HTERT RPE-1 (cell line): Measurements from ENCODE around the gene RBP2.
"Not testable (repeated sequence)": the region's sequence is repeated elsewhere in the genome, so short reads cannot be mapped to it uniquely, and the experiment has no call there.

Experiments
- in situ Hi-C: fragments of 300-500 bp; cut with MboI; formaldehyde crosslinking; loops from 4 replicates; pipeline ENCODE4 v1.14.3; 2020; ENCODE audit warnings: low sequenced_read_pairs

The RBP2 gene

DNA sequence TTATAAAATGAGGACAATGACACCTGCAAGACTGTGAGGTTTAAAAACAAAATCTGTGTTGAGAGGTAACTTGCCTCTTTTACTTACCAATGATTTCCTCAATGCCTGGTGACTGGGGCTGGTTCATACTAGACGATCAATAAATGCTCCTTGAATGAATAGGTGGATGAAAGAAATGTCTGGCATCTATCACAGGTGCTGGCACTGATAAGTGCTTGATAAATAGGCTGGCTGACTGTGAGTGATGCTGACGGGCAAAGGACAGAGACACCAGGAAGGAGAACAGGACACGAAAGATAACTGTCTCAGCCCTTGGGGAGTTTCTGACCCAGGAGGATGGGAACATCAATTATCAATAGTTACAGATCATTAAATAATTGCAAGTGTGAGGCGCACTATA lies 31.9 kb downstream of the RBP2 start:
- in situ Hi-C loops: no loop called here

DNA sequence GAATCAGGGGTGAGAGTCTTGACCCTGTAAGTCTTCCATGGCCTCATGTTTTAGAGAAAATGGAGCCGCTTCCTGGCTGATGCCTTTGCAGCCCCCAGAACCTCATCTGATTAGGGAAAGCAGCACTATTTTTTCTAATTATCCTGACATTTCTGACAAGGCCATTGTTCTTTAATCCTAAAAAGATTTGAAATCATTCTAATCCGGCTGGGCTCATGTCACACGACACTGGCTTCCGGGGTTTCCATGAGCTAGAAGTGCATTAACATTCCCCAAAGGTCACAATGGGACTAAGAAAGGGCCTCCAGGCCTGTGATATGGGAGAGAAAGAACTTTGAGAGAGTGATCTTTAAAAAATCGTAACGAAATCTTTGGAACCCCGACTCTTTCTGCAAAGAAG lies 33.1 kb downstream of the RBP2 start:
- in situ Hi-C loops: no loop called here

DNA sequence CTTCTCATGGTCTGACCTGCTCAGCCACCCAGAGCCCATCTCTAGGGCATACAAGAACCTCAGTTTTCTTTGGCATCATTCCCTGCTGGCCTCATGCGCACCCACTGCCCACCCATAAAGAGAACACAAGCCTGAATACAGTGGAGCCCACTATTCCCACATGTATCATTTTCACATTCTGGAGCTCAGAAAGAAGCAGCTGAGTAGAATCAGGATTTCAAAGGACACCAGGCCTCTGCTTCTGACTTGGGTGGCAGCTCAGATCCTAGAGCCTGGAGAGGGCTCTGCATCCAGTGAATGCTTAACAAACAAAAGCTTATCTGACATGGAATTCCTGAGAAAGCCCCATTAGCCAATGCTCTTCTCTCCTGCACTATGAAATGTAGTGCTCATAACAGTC lies 34.7 kb downstream of the RBP2 start:
- in situ Hi-C loops: no loop called here

DNA sequence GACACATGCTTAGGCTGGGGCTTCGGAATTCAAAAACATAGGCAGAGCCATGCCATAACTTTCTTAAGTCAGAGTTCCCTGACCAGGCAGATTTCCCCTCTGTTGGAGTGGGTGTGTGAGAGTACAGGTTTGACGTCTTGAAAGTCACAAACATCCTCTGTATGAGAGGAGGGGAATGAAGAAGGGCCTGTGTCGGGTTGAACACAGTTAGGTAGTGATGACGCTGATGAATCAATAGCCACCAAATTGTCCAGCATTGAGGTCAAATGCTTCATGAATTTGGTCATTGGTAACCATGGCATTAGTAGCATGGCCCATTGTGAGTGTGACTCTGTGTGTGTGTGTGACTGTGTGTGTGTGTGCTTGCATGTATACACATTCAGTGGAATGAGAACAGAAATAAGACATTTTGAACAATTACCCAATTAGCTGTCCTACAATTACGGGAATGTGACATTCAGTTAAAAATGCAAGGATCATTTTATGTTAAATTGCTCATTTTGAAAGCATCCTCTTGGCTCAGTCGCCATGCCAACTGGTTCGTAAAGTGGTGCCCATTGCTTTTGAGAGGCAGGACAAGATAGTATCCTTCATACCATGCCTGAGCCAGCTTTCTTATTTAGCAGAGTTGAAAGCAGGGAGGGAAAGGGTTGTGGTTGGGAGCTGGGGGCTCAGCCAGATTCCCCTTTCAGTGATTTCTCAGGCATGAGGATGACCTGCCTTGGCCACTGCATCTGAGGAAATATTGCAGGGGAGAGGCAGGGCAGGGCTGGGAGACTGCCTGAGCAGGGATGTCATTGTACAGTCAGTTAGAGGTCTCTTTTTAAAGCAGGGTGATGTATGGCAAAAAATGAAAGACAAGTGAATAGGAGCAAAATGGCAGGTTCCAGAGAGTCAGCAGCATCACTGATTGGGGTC lies 35.4 kb downstream of the RBP2 start:
- in situ Hi-C loops: no loop called here

DNA sequence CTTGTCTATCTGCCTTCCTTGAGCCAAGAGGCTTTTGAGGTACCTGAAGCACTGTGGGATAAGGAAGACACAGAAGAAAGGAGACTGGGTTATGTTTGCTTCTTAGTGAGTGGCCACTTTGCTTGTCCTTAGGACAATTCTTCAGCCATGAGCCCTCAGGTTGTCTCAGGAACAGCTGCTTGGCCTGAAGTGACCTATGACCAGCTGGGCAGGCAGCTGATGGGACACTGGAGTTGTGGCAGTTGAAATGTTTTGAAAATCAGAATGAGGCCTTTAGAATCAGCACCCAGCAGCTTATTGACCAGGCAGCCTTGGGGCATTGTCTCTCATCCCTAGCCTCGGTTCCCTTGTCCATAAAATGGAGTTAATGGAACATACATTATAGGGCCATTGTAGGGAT lies 37.0 kb downstream of the RBP2 start:
- in situ Hi-C loops: no loop called here

DNA sequence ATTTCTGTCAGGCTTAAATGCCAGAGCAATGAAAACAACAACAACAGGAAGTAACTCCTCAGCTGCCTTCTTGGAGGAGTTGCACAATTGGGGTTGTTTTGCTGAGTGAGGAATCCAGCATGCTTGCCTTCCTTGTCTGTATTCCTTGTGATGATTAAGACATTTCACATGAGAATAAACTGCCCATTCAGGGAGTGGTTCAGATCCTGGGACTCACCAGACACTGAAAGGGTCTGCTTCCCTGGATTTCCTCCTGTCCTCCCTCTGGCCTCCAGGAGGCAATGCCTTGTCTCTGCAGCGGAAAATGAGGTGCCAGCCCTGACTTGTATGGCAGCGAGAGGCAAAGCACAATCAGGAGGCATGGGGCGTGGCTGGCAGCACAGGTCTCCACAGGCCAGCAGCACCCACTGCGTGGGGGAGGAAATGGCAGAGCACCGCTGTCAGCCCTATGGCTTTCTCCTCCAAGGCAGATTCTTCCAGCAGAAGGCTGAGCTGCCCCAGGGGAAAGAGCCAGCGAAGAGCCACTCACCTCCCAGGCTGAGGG lies 41.5 kb downstream of the RBP2 start:
- in situ Hi-C loops: no loop called here

DNA sequence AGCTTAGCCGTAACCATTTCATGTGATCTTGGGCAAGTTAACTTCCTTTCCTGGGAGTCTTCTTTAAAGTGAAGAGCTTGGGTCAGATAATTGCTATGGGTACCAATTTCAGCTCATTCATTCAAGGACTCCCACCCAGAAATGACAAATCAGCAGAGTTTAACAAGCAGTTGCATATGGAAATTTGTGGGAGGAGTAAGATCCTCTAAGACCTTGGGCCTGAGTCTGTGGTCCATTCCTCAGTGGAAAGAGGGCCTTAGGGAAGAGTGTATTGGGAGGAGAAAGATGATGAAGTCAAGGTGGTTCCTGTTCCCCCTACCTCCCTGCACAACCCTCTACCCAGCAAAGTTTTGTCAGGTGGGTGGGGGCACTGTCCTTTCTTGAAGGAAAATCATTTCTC lies 42.1 kb downstream of the RBP2 start:
- in situ Hi-C loops: no loop called here

DNA sequence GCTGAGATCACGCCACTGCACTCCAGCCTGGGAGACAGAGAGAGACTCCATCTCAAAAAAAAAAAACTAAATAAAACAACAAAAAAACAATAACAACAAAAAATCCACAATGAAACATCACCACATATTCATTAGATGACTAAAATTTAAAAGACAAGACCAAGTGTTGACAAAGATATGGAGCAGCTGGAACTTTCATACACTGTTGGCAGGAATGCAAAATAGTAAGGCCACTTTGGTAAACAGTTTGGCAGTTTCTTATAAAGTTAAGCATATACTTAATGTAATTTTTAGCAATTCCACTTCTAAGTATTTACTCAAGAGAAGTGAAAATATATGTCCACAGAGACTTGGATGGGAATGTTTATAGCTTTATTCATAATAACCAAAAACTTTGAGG lies 43.2 kb downstream of the RBP2 start:
- in situ Hi-C loops: no loop called here

DNA sequence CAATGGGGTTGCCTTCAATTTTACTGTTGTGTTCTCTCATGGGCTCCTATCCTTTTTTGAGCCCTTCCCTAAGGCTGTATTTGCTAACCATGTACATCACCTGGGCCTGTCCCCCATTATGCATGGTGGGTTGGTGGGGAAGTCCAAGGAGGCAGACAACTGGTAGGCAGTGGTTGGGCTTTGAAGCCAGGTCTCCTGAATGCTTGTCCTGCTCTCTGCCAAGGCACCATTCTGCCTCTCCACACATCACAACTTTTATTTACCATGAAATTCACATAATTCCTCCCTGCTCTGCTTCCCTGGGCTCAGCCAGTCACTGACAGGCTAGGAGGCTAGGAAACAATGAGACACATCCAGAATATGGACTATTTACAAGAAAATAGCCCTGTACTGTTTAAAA lies 45.8 kb downstream of the RBP2 start:
- in situ Hi-C loops: no loop called here

DNA sequence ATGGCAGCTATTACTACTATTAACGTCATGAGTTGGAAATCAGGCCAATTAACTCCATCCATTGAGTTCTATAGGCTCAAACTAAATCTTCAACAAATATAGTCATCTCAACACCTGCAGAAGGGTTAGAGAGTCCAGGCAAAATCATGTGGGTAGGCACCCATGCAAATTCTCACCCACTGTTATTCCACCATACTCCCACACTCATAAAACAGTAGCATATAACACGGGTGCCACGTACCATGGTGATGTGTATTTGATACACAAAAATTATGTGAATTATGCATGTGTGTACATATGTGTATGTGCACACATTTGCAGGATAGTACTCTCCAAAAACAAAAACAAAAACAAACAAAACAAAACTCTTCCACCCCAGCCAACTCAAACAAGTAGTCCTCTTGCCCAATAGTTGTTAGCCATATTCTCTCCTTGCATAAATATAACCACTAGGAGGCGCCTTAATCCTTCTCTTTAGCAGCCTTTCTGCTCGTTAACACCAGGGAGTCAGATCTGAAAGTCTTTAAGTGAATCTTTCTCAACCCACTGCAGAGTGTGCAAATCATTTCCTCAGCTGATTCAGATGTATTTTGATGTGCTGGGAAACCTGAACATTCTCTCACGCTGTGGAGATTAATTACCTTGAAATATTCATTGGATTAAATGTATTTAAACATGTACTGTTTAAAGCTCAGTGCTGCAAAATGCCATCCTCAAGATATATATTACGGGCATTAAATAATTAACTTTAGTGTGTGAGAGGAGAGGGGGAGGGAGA lies 48.8 kb downstream of the RBP2 start:
- in situ Hi-C loops: no loop called here

DNA sequence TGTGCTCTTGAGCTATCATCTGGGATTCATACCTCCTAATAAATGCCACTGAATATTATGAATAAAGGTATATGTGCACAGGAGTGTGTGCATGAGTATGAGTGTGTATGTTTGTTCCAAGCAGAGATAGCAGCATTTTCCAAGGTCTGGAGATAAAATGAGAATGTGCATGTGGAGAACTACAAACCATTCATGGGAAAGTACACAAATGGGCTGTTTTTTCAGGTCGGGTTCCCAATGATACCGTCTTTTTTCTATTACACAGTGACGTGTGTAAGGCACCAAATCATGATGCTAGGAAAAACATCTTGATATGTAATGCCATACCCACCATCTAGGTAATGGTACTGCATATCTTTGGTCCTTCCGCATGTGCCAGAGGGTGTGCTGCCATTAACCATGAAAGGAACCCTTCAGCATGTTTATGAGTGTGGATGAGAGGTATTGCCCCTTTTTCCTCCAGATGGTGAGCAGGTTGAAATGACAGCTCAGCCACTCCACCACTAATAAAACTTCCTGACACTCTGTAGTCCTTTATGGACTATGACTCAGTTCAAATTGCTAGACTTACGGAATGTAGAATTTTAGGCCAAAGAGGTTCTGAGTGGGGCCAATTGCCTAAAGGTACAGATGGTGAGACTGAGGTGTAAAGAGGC lies 50.4 kb downstream of the RBP2 start:
- in situ Hi-C loops: no loop called here

DNA sequence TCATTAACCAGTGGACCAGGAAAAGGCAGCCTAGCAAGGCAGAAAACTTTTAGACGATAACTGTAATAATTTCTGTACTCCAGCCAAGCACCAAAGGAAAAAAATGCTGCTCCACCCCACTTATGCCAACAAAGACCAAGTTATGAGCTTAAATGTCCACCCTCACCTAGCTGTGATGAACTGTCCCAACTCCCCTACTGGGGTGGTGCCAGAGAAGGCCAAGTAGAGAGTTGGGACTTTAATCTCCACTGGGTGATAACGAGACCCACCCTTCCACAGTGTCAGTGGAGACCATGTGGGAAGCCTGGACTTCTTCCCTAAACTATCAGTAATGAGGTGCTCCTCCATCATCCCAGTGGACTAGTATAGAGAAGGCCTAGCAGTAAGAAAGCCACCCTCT lies 53.1 kb downstream of the RBP2 start:
- in situ Hi-C loops: no loop called here

DNA sequence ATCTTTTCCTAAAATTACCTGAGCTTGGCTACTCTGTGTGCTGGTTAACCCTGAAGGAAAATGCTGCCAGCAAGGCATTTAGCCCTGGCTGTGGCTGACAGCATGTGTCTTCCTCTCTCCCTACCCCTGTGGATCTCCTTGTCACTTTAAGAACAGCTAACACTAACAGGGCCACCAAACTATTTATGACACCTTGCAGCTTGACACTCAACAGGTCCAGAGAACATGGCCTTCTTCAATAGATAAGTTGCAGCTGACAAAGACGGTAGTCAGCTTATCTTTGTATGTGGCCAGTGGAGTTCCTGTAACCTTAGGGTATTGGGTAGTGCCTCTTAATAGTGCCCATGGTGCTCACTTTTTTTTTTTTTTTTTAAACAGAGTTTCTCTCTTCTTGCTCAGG lies 54.9 kb downstream of the RBP2 start:
- in situ Hi-C loops: no loop called here

DNA sequence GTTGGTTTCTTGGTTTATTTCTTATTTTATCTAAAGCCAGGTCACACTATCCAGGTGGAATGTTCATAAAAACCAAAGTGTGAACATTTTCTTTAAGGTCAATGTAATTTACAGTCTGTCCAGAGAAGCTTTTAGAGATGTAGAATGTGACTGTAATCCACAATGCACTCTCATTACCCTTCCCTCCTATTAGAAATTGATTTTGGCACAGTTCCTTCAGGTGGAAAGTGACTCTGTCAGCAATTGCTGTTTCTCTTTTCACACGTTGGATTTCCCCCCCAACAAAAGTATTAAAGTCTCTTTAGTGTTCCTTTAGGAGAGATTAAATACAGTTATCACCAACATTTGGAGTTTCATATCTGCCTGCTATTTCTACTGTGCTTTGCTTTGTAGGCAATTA lies 55.3 kb downstream of the RBP2 start:
- in situ Hi-C loops: no loop called here

DNA sequence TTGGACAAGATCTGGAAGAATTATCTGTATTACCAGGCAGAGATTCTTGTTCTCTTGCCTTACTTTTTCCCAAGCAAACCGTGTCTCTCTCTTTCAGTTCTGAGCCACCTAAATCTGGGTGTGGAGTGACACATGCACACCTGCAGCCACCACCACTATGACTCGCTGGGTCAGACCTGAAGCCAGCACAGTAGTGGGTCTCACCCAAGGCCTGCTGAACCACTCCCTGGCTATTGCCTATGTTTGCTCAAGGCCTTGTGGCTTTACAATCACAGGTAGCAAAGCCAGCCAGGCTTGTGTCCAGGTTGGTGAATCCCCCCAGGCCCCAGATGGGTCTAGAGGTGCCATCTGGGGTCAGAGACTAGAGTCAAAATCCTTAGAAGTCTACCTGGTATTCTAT lies 58.2 kb downstream of the RBP2 start:
- in situ Hi-C loops: no loop called here

DNA sequence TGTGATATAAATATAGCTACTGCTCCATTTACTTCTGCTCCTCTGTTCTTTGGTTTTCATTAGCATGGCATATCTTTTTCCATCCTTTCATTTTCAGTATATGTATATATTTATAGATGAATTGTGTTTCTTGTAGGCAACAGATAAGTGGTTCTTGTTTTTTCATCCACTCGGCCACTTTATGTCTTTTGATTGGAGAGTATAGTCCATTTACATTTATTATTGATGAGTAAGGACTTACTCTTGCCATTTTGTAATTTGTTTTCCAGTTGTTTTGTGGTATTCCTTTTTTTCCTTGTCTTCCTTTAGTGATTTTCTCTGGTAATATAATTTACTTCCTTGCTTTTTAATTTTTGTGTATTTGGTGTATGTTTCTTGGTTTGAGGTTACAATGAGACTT lies 60.0 kb downstream of the RBP2 start:
- in situ Hi-C loops: no loop called here

DNA sequence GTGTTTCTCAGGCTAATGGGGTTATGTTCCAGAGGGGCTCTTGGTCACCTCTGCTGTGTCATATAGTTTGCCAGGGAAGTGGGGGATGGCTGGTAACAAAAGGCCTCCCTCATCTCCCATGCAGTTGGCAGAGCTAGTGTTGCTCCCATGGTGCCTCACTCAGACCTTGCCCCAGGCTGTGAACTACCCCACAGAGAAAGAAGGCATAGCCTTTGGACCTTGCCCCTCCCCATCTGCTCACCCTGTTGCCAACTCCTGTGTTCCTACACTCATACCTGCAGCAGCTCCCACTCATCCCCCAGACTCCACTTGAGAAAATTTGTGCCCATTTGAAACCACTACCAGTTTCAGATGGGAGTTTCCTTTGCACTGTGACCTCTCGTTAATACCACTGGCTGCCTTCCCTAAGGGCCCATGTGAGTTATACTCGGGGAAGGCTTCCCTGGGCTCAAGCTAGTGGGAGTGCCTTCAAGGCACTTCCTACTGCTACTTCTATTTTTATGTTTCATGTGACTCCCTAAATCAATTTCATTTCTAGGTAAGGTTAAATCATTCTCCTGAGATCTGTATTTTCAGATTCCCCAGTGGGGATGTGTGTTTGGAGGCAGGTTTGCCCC lies 61.6 kb downstream of the RBP2 start:
- in situ Hi-C loops: no loop called here

DNA sequence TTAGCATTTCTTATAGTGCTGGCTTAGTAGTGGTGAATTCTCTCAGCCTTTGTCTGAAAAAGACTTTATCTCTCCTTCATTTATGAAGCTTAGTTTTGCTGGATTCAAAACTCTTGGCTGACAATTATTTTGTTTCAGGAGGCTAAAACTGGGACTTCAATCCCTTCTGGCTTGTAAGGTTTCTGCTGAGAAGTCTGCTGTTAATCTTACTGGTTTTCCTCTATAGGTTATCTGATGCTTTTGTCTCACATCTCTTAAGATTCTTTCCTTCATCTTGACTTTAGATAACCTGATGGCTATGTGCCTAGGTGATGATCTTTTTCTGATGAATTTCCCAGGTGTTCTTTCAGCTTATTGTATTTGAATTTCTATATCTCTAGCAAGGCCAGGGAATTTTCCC lies 63.4 kb downstream of the RBP2 start:
- in situ Hi-C loops: not testable (repeated sequence)
